ENCODE results near the gene GUCA1A.
A peak's percentile ranks its signal among the peaks of the same experiment; 100 is the strongest.

Gene GUCA1A

DNA sequence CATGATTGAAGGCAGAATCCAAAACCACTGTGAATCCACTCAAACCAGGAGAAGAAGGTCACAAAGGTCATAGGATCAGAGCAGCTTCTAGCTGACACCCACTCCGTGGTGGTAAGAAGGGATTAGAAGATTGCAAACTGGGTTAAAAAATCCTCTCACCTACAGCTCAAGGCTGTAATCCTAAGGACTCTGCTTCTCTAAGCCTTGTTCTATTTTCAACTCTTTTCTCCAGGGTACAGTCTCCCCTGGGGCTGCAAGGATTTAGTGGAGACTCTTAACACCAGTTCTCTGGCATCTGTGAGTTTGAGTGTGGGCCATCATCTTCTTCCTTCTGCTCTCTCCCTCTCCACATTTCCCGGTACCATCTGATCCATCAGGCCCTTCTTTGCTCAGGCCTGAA lies at the start of gene GUCA1A:
TSS of gene GUCA1A (plus strand) at position 264 of the 400 bp plus-strand sequence. CDS start 250 bp downstream, outside the sequence.
- no peak for DNase-seq

GRCh38 chr6:42123379-42124103 lies 49.6 kb upstream of the GUCA1A start:
- no peak for DNase-seq

DNA sequence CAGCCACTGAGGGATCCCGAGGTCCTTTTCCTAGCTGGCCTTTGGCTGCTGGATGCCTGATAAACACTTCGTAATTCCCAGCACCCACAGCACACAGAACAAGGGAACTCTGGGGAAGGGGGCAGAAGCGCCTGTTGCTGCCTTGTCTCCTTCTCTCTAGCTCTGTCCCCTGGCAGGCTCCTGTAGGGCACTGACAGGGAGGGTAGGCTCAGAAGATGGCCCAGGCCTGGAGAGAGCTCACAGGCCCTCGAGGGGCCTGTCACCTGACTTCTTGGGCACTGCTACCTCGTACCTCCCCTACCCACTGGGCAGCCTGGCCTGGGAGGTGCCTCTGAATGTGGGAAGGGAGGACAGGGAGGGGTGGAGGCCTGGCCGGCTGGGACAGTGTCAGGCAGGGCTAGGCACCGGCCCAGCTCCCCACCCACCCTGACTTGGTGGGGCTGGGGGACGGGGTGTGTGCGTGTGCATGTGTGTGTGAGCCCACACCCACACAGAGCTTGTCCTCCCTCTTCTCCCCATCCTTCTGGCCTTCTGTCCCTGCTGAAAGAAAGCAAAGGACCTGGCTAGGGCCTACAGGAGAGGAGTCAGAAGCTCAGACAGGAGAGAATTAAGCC lies 48.8 kb upstream of the GUCA1A start:
- no peak for DNase-seq

GRCh38 chr6:42125231-42125630 lies 47.9 kb upstream of the GUCA1A start:
- no peak for DNase-seq

- DNase-seq = no peak
Observed at GRCh38 chr6:42125663-42126062, 47.5 kb upstream of the GUCA1A start.

DNA sequence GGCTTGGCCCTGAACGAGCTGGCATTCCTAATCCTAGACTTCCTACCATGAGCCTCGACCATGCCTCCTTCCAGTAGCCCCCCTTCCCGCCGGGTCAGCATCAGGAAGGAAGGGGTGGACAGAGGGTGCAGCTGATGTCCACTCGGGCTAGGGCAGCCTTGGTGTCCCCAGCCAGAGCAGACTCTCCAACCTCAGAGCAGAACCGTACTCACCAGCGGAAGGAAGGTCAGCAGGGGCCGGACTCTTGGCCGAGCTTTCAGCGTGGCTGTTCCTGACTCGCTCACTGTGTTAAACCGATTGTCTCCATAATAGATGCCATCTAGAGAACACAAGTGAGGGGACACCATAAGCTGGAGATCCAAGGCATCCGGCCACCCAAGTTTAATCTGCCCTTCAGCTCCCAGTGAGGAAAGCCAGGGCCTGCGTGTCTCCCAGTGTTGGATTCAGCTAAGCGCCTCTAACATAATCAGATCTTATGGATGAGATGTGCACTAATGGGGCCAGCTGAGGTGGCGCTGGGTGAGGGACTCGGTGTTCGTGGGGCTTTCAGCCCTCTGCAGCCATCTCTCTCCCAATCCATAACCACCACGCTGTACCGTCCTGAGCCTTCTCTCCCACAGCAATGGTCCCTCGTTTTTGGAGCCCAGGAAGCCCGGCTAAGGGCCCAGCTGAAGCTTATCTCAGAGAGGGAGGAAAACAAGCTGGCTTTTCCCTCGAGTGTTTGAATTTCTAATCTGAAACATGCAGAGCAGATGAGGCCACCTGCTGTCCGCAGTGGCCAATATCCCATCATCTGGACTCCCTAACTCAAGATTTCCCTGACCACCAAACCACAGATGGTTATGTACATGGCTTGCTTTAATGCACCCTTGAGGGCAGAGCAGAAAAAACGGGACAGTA lies 44.5 kb upstream of the GUCA1A start:
- DNase-seq = no peak

DNA sequence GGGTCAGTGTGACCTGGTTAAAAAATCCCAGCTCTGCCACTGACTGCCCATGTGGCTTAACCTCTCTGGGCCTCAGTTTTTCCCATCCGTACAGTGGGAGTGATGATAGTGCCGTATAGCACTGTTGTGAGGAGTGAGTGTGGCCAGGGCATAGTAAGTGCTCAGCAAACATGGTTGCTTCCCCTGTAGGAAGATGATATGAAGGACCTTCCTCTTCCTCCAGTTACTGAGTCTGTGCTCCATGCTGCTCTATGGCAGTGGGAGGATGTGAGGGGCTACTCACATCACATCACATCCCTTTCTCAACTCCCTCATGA lies 43.8 kb upstream of the GUCA1A start:
- DNase-seq = no peak

GRCh38 chr6:42131531-42131930 lies 41.6 kb upstream of the GUCA1A start:
- no peak for DNase-seq

GRCh38 chr6:42133926-42134325 lies 39.2 kb upstream of the GUCA1A start:
- DNase-seq = no peak

DNA sequence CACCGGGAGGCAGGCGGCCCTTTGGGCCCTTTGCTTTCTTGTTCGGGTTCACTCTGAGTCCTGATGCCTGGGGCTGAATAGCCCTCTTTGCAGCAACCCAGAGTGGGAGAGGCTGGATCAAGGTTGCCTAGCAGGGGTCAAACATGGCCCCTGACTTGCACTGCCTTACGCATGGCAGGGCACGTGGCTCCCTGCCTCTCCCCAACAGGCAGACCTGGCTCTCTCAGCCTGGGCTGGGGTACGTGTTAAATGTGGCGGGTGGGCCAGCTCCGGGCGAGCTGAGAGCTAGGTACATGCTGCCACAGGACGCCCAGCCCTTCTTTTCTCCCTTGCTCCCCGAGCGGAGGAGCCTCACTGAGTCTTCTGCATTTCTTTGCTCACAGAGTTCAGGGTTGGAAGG lies 38.0 kb upstream of the GUCA1A start:
- DNase-seq = no peak

DNA sequence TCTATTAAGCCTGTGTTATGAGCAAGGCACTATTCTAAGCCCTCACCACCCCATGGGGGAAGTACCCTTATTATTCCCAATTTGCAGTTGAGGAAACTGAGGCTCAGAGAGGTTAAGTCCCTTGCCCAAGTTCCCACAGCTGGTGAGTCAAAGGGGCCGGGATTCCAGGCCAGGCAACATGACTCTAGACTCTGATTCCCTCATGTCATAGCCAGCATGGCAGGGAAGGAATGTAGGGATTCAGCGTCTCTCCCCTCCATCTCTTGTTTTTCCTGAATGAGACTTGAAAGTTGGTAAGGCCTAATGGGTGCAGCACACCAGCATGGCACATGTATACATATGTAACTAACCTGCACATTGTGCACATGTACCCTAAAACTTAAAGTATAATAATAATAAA lies 37.4 kb upstream of the GUCA1A start:
- DNase-seq = no peak

DNA sequence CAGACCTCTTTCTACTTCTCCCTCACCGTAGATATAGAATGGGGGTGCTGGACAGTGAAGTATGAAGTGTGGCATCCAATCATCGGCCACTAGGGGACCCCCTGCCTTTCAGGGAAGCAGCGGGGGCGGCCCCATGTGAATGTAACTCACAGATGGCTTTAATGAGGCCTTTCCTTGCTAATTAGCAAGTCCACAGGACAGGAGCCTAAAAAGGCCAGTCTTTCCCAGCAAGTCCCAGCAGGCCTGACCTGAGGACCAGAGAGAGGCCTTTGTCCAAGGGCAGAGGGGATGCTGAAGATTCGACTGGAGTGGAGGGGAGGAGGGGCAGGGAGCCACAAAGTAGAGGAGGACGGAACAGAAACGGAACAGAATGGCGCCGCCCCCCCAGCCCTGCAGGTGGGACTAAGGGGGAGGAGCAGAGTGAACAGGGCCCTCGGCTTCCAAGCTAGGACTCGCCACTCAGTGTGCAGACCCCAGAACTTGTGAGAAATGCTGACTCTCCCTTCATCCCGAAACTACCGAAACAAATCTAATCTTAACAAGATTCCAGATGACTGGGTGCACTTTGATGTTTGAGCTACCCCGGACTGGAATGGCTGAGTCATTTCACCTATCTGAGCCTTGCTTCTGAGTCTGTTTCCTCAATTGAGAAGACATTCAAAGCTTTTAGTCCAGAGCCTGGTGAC lies 36.5 kb upstream of the GUCA1A start:
- DNase-seq = peak in 1 of 2 experiments; percentile 4

GRCh38 chr6:42137194-42137753 lies 35.9 kb upstream of the GUCA1A start:
- no peak for DNase-seq

DNA sequence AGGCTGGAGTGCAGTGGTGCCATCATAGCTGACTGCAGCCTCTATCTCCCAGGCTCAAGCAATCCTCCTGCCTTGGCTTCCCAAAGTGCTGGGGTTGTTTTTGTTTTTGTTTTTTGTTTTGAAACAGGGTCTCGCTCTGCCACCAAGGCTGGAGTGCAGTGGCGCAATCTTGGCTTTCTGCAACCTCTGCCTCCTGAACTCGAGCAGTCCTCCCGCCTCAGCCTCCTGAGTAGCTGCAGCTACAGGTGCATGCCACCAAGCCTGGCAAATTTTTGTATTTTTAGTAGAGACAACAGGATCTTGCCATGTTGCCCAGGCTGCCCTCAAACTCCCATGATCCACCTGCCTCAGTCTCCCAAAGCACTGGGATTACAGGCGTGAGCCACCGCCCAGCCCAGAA lies 35.0 kb upstream of the GUCA1A start:
- no peak for DNase-seq

- no peak for DNase-seq
Observed at GRCh38 chr6:42138630-42139619, 34.2 kb upstream of the GUCA1A start.

DNA sequence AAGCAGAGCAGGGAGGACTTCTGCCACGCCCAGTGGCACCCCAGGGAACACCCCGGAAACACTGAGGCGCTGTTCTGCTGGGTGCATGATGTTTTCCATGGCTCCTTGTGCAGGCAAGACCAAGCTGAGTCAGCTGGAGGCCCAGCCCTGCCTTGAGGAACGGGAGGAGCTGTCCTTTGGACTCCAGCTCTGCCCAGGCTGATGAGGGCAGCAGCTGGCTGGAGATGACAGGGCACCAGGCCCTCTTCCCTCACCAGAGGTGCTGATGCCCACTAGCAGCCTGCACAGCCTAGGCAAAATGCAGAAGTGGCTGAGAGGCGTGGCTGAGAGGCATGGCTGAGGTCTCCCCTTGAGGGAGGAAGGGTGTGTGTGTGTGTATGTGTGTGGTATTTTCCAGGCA lies 33.1 kb upstream of the GUCA1A start:
- DNase-seq = peak; percentile 59 to 70

DNA sequence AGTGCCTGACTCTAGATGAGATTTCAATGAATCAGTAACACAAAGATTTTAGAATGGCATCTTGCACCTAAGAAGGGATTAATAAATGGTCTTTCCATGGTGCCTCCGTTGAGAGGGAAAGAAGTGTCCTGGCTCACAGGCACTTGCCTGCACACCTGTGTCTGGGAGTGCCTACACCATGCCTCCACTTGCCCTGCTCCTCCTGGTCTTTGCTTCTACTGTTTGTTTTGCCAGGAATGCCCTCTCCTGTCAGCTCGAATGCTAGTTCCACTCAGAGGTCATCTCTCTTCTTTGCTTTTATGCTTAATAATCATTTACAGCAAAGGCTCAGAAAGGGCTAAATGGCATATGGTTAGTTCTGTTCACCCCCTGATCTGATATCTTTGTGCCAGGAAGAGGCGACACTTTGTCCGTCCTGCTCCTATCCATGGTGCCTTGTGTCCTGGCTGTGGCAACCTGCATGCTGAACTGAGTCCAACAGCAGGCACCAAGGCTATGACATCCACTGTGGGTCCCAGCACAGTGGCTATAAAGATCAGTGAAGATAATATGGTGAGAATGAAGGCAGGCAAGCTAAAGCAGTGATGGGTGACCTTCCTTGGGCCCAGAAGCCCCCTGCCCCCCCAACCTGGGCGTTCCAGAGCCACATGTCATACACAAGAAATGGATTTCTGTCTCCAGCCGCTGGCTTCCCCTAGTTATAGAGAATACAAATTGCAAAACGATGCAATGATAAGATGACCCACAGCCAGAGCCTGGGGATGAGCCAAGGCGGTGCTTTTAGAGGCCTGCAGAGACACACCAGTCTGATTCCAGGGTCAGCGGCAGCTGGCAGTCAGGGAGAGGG lies 32.2 kb upstream of the GUCA1A start:
- no peak for DNase-seq

- no peak for DNase-seq
Observed at GRCh38 chr6:42141603-42142117, 31.5 kb upstream of the GUCA1A start.

GRCh38 chr6:42142118-42142835 lies 30.9 kb upstream of the GUCA1A start, which contains the start of gene C6orf132:
Gene C6orf132 (minus strand): TSS chr6:42142620. CDS start chr6:42142444, 176 bp downstream.
- DNase-seq = no peak

DNA sequence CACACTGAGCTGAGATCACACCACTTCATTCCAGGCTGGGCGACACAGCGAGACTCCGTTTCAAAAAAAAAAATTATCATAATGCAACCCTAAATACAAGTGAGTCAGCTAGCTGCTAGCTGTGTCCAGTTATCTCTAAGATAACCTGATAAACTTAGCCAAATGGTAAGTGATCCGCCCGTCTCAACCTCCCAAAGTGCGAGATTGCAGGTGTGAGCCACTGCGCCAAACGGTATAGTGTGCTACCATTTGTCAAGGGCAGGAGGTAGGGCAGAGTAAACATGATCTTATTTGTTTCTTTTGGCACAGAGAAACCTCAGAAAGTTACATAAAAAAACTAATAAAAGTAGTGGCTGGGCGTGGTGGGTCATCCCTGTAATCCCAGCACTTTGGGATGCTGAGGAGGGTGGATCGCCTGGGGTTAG lies 26.0 kb upstream of the GUCA1A start:
- no peak for DNase-seq

Data from AML-193 (cell line).